ENCODE measurements around the gene YEATS2. TPM values are rescaled to one million over a fixed set of nuclear protein-coding genes. Genes with fewer than 3 reads are reported as not detected.

The YEATS2 gene
- total RNA-seq, 6 experiments from 2014 or later: 19.0 to 24.6 (median 20.7) TPM

- H3K27ac Mint-ChIP-seq: 0 out of 2 replicates have a peak overlapping the region, but pooled peaks have one; percentile 11
- TF ChIP-seq, protein P1, sequence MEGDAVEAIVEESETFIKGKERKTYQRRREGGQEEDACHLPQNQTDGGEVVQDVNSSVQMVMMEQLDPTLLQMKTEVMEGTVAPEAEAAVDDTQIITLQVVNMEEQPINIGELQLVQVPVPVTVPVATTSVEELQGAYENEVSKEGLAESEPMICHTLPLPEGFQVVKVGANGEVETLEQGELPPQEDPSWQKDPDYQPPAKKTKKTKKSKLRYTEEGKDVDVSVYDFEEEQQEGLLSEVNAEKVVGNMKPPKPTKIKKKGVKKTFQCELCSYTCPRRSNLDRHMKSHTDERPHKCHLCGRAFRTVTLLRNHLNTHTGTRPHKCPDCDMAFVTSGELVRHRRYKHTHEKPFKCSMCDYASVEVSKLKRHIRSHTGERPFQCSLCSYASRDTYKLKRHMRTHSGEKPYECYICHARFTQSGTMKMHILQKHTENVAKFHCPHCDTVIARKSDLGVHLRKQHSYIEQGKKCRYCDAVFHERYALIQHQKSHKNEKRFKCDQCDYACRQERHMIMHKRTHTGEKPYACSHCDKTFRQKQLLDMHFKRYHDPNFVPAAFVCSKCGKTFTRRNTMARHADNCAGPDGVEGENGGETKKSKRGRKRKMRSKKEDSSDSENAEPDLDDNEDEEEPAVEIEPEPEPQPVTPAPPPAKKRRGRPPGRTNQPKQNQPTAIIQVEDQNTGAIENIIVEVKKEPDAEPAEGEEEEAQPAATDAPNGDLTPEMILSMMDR (IDR thresholded peaks at IDR 0.05): no peak
- DNase-seq: no peak
- H3K4me1 Mint-ChIP-seq (ENCODE audit: low read depth): peaks cover 23% of the 10 kb centered on the region
- no peaks in the 10 kb centered on the region for H3K27me3 Mint-ChIP-seq (ENCODE audit: insufficient read depth)
- H3K4me3 Mint-ChIP-seq: no peak overlapping the region
- H3K36me3 Mint-ChIP-seq (ENCODE audit: low read depth): peaks cover 41% of the 10 kb centered on the region
- H3K9me3 Mint-ChIP-seq: no peaks in the 10 kb centered on the region
Observed at GRCh38 chr3:183762304-183762703, 64.7 kb downstream of the YEATS2 start.

GRCh38 chr3:183764847-183765731 is 67.5 kb downstream of the YEATS2 start:
- Mint-ChIP-seq H3K9me3 (no peaks in the 10 kb centered on the region), H3K4me3 (peak overlapping the region; percentile 29), H3K27me3 (ENCODE audit: insufficient read depth) (no peaks in the 10 kb centered on the region), H3K4me1 (ENCODE audit: low read depth) (peaks cover 23% of the 10 kb centered on the region), H3K36me3 (ENCODE audit: low read depth) (peaks cover 24% of the 10 kb centered on the region), H3K27ac (peak overlapping the region; percentile 68)
- TF ChIP-seq, protein P1 (IDR thresholded peaks at IDR 0.05): no peak
- DNase-seq: peak; percentile 83

DNA sequence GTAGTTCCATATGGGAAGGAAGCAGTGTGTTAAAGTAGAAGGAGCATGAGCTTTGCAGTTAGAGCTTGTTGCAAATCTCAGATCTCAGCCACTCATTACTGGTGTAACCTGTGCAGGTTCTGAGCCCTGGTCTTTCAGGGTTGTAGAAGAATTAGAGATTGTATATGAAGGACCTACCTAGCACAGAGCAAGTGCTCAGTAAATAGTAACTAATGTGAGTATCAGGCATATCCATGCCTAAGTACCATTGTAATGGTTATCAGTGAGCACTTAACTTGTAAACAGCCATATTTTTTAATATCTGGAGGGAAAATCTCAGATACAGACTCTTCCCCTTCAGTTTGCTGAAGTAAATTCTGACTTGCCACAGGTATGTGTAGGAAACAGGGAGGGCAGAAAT is 68.5 kb downstream of the YEATS2 start:
- Mint-ChIP-seq H3K27ac (no peak overlapping the region), H3K9me3 (no peaks in the 10 kb centered on the region), H3K4me3 (no peak overlapping the region), H3K27me3 (ENCODE audit: insufficient read depth) (no peaks in the 10 kb centered on the region), H3K36me3 (ENCODE audit: low read depth) (peaks cover 20% of the 10 kb centered on the region), H3K4me1 (ENCODE audit: low read depth) (peaks cover 23% of the 10 kb centered on the region)
- no peak for DNase-seq
- TF ChIP-seq, protein P1 (IDR thresholded peaks at IDR 0.05): no peak

DNA sequence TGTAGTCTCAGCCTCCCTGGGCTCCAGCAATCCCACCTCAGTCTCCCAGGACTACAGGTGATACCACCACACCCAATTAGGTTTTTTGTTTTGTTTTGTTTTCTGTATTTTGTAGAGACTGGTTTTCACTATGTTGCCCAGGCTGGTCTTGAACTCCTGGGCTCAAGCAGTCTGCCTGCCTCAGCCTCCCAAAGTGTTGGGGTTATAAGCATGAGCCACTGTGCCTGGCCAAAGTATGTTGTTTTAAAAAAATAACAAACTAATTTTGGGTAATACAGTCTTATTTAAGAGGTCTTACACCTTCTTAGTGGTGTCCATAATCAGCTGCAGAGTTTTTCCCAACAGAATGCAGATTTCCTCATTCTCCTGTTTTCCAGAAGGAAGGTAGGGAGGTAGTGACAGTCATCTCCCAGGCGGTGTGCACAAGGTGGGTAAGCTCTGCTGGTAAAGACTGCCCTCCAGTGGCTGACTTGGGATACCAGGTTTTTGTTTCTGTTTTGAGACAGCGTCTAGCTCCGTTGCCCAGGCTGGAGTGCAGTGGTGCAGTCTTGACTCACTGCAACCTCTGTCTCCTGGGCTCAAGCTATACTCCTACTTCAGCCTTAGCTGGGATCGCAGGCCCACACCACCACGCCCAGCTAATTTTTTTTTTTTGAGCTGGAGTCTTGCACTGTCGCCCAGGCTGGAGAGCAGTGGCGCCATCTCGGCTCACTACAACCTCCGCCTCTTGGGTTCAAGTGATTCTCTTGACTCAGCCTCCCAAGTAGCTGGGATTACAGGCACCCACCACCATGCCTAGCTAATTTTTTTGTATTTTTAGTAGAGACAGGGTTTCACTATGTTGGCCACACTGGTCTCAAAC is 69.4 kb downstream of the YEATS2 start:
- peak; percentile 67 for DNase-seq
- H3K36me3 Mint-ChIP-seq (ENCODE audit: low read depth): peaks cover 13% of the 10 kb centered on the region
- H3K4me1 Mint-ChIP-seq (ENCODE audit: low read depth): peaks cover 23% of the 10 kb centered on the region
- H3K27ac Mint-ChIP-seq: no peak overlapping the region
- no peaks in the 10 kb centered on the region for H3K9me3 Mint-ChIP-seq
- no peaks in the 10 kb centered on the region for H3K27me3 Mint-ChIP-seq (ENCODE audit: insufficient read depth)
- H3K4me3 Mint-ChIP-seq: no peak overlapping the region
- TF ChIP-seq, protein P1 (IDR thresholded peaks at IDR 0.05): peak; percentile 91

- Mint-ChIP-seq H3K27ac (no peak overlapping the region), H3K4me1 (ENCODE audit: low read depth) (peaks cover 23% of the 10 kb centered on the region), H3K27me3 (ENCODE audit: insufficient read depth) (no peaks in the 10 kb centered on the region), H3K4me3 (no peak overlapping the region), H3K36me3 (ENCODE audit: low read depth) (peaks cover 7% of the 10 kb centered on the region; the same call in 1 of the 2 replicates), H3K9me3 (no peaks in the 10 kb centered on the region)
- TF ChIP-seq, protein P1 (IDR thresholded peaks at IDR 0.05): no peak
- no peak for DNase-seq
Observed at GRCh38 chr3:183768114-183768513, 70.5 kb downstream of the YEATS2 start.

Measured in HFFc6 (cell line).